GM12865 (cell line): ENCODE results near the gene SORBS1.

Experiments used
- DNase-seq: peaks from one replicate; pipeline ENCODE4 v3.0.0; 2010; ENCODE audit warnings: low read depth
- H3K4me3 ChIP-seq: 2 replicates; pipeline ENCODE4 v1.5.1; 2011; ENCODE audit warnings: mild to moderate bottlenecking, low read depth, low read length, control low read depth
- CTCF ChIP-seq: IDR thresholded peaks from 2 replicates; pipeline ENCODE4 v1.5.1; 2011; ENCODE audit warnings: low read length, control low read depth, low read depth, inconsistent platforms; ENCODE audit not compliant: insufficient read depth; ENCODE audit errors: missing control alignments

Gene SORBS1

GRCh38 chr10:95395947-95396449, 165.2 kb downstream of the SORBS1 start:
- no peak overlapping the region for H3K4me3 ChIP-seq
- DNase-seq: no peak
- TF ChIP-seq CTCF: no peak

DNA sequence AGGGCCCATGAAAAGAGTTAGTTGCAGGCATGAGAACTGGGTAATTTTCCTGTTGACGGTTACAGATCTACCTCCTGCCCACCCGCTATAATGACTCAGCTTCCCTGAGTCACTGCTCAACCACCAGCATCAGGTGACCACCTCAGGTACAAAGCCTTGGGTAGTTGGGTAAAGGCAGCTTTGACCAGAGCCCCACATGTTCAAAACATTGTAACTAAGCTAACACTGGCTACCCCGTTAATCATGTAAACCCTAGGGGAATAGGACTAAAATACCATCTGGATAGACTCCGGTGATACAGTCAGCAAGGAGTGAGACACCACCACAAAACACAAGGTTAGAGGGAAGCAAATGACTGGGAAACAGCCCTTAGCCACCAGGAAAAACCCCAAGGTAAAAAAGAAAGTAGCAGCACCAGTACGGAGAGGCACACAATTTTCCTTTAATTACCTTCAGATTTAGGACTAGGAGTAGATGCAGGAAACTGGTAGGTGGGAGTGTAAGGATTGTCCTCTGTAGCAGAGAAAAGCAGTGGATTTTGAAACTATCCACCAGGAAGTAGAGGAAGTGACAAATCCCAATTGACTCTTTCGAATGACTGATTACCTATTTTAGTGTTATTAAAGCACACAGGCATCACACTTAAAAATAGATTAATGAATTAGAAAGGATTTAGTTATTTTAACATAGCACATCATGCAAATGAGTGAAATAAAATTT, 166.8 kb downstream of the SORBS1 start:
- no peak for TF ChIP-seq CTCF
- H3K4me3 ChIP-seq: peak overlapping the region; percentile 6
- DNase-seq: peak; percentile 84

DNA sequence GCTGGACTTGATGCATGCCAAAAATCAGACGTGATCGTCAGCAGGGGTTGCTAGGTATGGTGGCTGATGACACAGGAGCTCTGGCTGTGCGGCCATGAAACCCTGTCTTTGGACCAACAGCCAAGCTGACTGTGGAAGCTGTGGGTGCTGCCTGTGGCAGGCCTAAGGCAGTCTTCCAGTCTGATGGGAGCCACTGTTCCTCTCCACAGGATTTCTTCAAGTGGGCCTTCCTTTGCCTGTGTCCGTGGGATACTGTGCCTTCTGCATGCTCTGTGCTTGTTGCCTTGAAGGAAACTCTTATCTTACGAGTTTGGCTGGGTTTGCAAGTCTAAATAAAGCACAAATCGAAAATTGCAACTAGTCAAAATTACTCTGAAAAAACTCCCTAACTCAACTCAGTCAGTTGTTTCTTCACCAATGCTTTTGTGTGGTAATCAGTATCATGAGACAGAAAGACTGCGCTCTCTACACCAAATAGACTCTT, 168.4 kb downstream of the SORBS1 start:
- H3K4me3 ChIP-seq: no peak overlapping the region
- no peak for TF ChIP-seq CTCF
- peak; percentile 73 for DNase-seq

GRCh38 chr10:95392217-95392584, 169.0 kb downstream of the SORBS1 start:
- no peak for DNase-seq
- no peak overlapping the region for H3K4me3 ChIP-seq
- no peak for TF ChIP-seq CTCF

GRCh38 chr10:95391581-95392216, 169.5 kb downstream of the SORBS1 start:
- H3K4me3 ChIP-seq: no peak overlapping the region
- no peak for TF ChIP-seq CTCF
- DNase-seq: peak; percentile 48

GRCh38 chr10:95391164-95391563, 170.0 kb downstream of the SORBS1 start:
- no peak overlapping the region for H3K4me3 ChIP-seq
- DNase-seq: peak; percentile 22
- no peak for TF ChIP-seq CTCF
